IMR-90 (cell line): ENCODE results near the gene IL1RAPL1. TPM values are rescaled to one million over a fixed set of nuclear protein-coding genes. Genes with fewer than 3 reads are reported as not detected.

Experiments used
- ATAC-seq: fragments of 200-7000 bp; cut with Tn5 transposase; 2 replicates; pipeline ENCODE4 v1.9.1; 2020; ENCODE audit warnings: low read depth, mild to moderate bottlenecking, moderate library complexity
- BruUV-seq: library from RNA; stranded (reverse); fragments of 400-500 nt; replicated peaks from 2 replicates; lab custom pipeline; 2021; lab: Mats Ljungman, UMichigan
- CTCF ChIA-PET: fragments of 300-600 bp; formaldehyde crosslinking; extraction: SDS; loops from one replicate; lab custom pipeline; 2021; ENCODE audit warnings: antibody characterized with exemption; lab: Yijun Ruan, JAX
- POLR2A ChIA-PET: fragments of 300-600 bp; sonication (Branson Sonifier 250); formaldehyde crosslinking; loops from one replicate; lab custom pipeline; 2022; ENCODE audit warnings: antibody characterized with exemption; ENCODE audit not compliant: unreplicated experiment; lab: Charles Lee
- DNase-seq: peaks from one replicate; pipeline ENCODE4 v3.0.0; 2013
- H2AFZ ChIP-seq: replicated peaks from 2 replicates; pipeline ENCODE3; 2013; ENCODE audit warnings: low read length, mild to moderate bottlenecking; ENCODE audit not compliant: poor library complexity
- H2AK5ac ChIP-seq: 2 replicates; pipeline ENCODE4 v1.6.1; 2013; ENCODE audit warnings: low read depth, low read length, inconsistent platforms
- H2AK9ac ChIP-seq: replicated peaks from 2 replicates; pipeline ENCODE3; 2013; ENCODE audit warnings: mild to moderate bottlenecking, low read depth, low read length, moderate library complexity; ENCODE audit not compliant: poor library complexity
- H2BK120ac ChIP-seq: 2 replicates; pipeline ENCODE4 v1.6.1; 2013; ENCODE audit warnings: low read depth, low read length, inconsistent platforms
- H2BK15ac ChIP-seq: 3 replicates; pipeline ENCODE4 v1.6.1; 2013; ENCODE audit warnings: low read depth, low read length, inconsistent platforms
- H2BK20ac ChIP-seq: 2 replicates; pipeline ENCODE4 v1.6.1; 2013; ENCODE audit warnings: low read depth, mild to moderate bottlenecking, inconsistent platforms, low read length, moderate library complexity
- H2BK5ac ChIP-seq: 2 replicates; pipeline ENCODE4 v1.6.1; 2013; ENCODE audit warnings: mild to moderate bottlenecking, low read depth, low read length, inconsistent platforms; ENCODE audit not compliant: poor library complexity, severe bottlenecking
- H3K14ac ChIP-seq: replicated peaks from 2 replicates; pipeline ENCODE4 v1.6.1; 2013; ENCODE audit warnings: low read depth, low read length, inconsistent platforms
- H3K18ac ChIP-seq: 2 replicates; pipeline ENCODE4 v1.6.1; 2013; ENCODE audit warnings: low read depth, low read length, control low read depth
- H3K23ac ChIP-seq: 2 replicates; pipeline ENCODE4 v1.6.1; 2013; ENCODE audit warnings: low read depth, low read length, inconsistent platforms
- H3K27ac ChIP-seq: 2 replicates; pipeline ENCODE4 v1.5.1; 2013; ENCODE audit warnings: mild to moderate bottlenecking, control low read depth, low read length; ENCODE audit not compliant: insufficient read depth
- H3K27me3 ChIP-seq: 2 replicates; pipeline ENCODE4 v1.6.1; 2013; ENCODE audit warnings: low read length; ENCODE audit not compliant: control insufficient read depth, insufficient read depth
- H3K36me3 ChIP-seq: 2 replicates; pipeline ENCODE4 v1.6.1; 2013; ENCODE audit warnings: low read length, mixed read lengths; ENCODE audit not compliant: control insufficient read depth, insufficient read depth
- H3K4ac ChIP-seq: 2 replicates; pipeline ENCODE4 v1.6.1; 2013; ENCODE audit warnings: low read depth, low read length, inconsistent platforms
- H3K4me1 ChIP-seq: 2 replicates; pipeline ENCODE4 v1.6.1; 2013; ENCODE audit warnings: low read length, mixed read lengths; ENCODE audit not compliant: control insufficient read depth, insufficient read depth
- H3K4me2 ChIP-seq: 2 replicates; pipeline ENCODE4 v1.6.1; 2013; ENCODE audit warnings: low read depth, mild to moderate bottlenecking, control low read depth, low read length, moderate library complexity
- H3K4me3 ChIP-seq: 2 replicates; pipeline ENCODE4 v1.5.1; 2013; ENCODE audit warnings: low read depth, mild to moderate bottlenecking, control low read depth, low read length, moderate library complexity; ENCODE audit not compliant: insufficient read depth
- H3K56ac ChIP-seq: 2 replicates; pipeline ENCODE4 v1.6.1; 2013; ENCODE audit warnings: low read length, inconsistent platforms; ENCODE audit not compliant: insufficient read depth; ENCODE audit errors: extremely low read depth
- H3K79me1 ChIP-seq, 2 experiments: 2 replicates each; pipeline ENCODE4 v1.6.1; 2013; ENCODE audit warnings: low read length in 2 of 2, inconsistent platforms in 1 of 2, low read depth in 1 of 2
- H3K9ac ChIP-seq: 2 replicates; pipeline ENCODE4 v1.6.1; 2013; ENCODE audit warnings: low read depth, low read length, control low read depth
- H3K9me1 ChIP-seq: 2 replicates; pipeline ENCODE4 v1.6.1; 2013; ENCODE audit warnings: low read length, inconsistent platforms; ENCODE audit not compliant: insufficient read depth
- H3K9me3 ChIP-seq: 2 replicates; pipeline ENCODE4 v1.6.1; 2013; ENCODE audit warnings: low read length; ENCODE audit not compliant: control insufficient read depth, insufficient read depth
- H4K20me1 ChIP-seq: 2 replicates; pipeline ENCODE4 v1.6.1; 2013; ENCODE audit warnings: low read length, inconsistent platforms; ENCODE audit not compliant: insufficient read depth
- H4K5ac ChIP-seq: 2 replicates; pipeline ENCODE4 v1.6.1; 2013; ENCODE audit warnings: mild to moderate bottlenecking, low read depth, low read length, control low read depth
- H4K8ac ChIP-seq, 2 experiments: 2 replicates each; pipeline ENCODE4 v1.6.1; 2013; ENCODE audit warnings: low read depth in 2 of 2, low read length in 2 of 2, control low read depth in 1 of 2, inconsistent platforms in 1 of 2
- H4K91ac ChIP-seq: 2 replicates; pipeline ENCODE4 v1.6.1; 2013; ENCODE audit warnings: low read depth, low read length, inconsistent platforms; ENCODE audit not compliant: insufficient read depth
- BHLHE40 ChIP-seq: fragments of 150-350 bp; IDR thresholded peaks from 2 replicates; pipeline ENCODE4 v1.6.1; 2016; ENCODE audit warnings: mild to moderate bottlenecking, low read depth, low read length
- CEBPB ChIP-seq: IDR thresholded peaks from 2 replicates; pipeline ENCODE4 v1.6.1; 2012; ENCODE audit warnings: low read depth, low read length, improper control_type of control experiment
- CHD1 ChIP-seq: IDR thresholded peaks from 2 replicates; pipeline ENCODE4 v1.6.1; 2012; ENCODE audit warnings: low read depth, low read length, improper control_type of control experiment
- CTCF ChIP-seq: conservative IDR thresholded peaks from 2 replicates; pipeline ENCODE4 v1.5.1; 2012; ENCODE audit warnings: mild to moderate bottlenecking, low read depth, low read length, improper control_type of control experiment
- ELK1 ChIP-seq: fragments of 150-350 bp; IDR thresholded peaks from 2 replicates; pipeline ENCODE4 v1.6.1; 2016; ENCODE audit warnings: low read depth, mild to moderate bottlenecking, low read length, moderate library complexity, borderline replicate concordance
- FOS ChIP-seq: fragments of 150-350 bp; IDR thresholded peaks from 2 replicates; pipeline ENCODE4 v1.6.1; 2016; ENCODE audit warnings: low read depth, low read length
- MAFK ChIP-seq: IDR thresholded peaks from 2 replicates; pipeline ENCODE4 v1.6.1; 2012; ENCODE audit warnings: low read depth, low read length, improper control_type of control experiment
- MAZ ChIP-seq: IDR thresholded peaks from 2 replicates; pipeline ENCODE4 v1.6.1; 2012; ENCODE audit warnings: low read depth, mild to moderate bottlenecking, low read length, improper control_type of control experiment, moderate library complexity, borderline replicate concordance
- MXI1 ChIP-seq: IDR thresholded peaks from 2 replicates; pipeline ENCODE4 v1.6.1; 2012; ENCODE audit warnings: low read depth, mild to moderate bottlenecking, low read length, moderate library complexity, borderline replicate concordance
- NFE2L2 ChIP-seq: fragments of 150-350 bp; IDR thresholded peaks from 2 replicates; pipeline ENCODE4 v1.6.1; 2016; ENCODE audit warnings: low read depth, mild to moderate bottlenecking, low read length
- POLR2A ChIP-seq: IDR thresholded peaks from 2 replicates; pipeline ENCODE4 v1.6.1; 2012; ENCODE audit warnings: mild to moderate bottlenecking, low read depth, low read length
- RAD21 ChIP-seq: IDR thresholded peaks from 2 replicates; pipeline ENCODE4 v1.6.1; 2012; ENCODE audit warnings: low read length, improper control_type of control experiment
- RCOR1 ChIP-seq: IDR thresholded peaks from 2 replicates; pipeline ENCODE4 v1.6.1; 2012; ENCODE audit warnings: mild to moderate bottlenecking, low read length, improper control_type of control experiment; ENCODE audit not compliant: insufficient replicate concordance
- RFX5 ChIP-seq: IDR thresholded peaks from 2 replicates; pipeline ENCODE4 v1.8.0; 2012; ENCODE audit warnings: low read depth, mild to moderate bottlenecking, low read length, moderate library complexity
- SMC3 ChIP-seq: fragments of 150-350 bp; IDR thresholded peaks from 2 replicates; pipeline ENCODE4 v1.6.1; 2016; ENCODE audit warnings: low read depth, mild to moderate bottlenecking, antibody characterized with exemption, low read length, moderate library complexity
- USF2 ChIP-seq: fragments of 150-350 bp; IDR thresholded peaks from 2 replicates; pipeline ENCODE4 v1.6.1; 2017; ENCODE audit warnings: mild to moderate bottlenecking, antibody characterized with exemption, low read length, low read depth
- WGBS, 2 experiments: methylation state at CpG; one replicate each; pipeline versions ENCODE4 v1.1.5 to v1.1.7; 2013; ENCODE audit warnings: missing lambda C conversion rate in 2 of 2; ENCODE audit not compliant: insufficient read length in 1 of 2; ENCODE audit errors: extremely low coverage in 2 of 2; 5-methylcytosine and 5-hydroxymethylcytosine counted together
- dilution Hi-C: fragments of 300-500 bp; cut with HindIII; formaldehyde crosslinking; loops from one replicate; pipeline ENCODE4 v1.14.3; 2018; ENCODE audit warnings: low sequenced_read_pairs; ENCODE audit not compliant: unreplicated experiment
- in situ Hi-C: fragments of 300-500 bp; cut with MboI; formaldehyde crosslinking; loops from 3 replicates; pipeline ENCODE4 v1.14.3; 2019; ENCODE audit warnings: low sequenced_read_pairs, inconsistent platforms, mixed read lengths
- intact Hi-C: fragments of 100-400 bp; cut with micrococcal nuclease; formaldehyde crosslinking; loops from 2 replicates; pipeline ENCODE4 v1.10.0; 2022
- polyA plus RNA-seq, 3 experiments: library from polyadenylated mRNA; depleted of rRNA; stranded (reverse); fragments of >200 nt; gene quantifications; 2 replicates each; pipeline ENCODE4 v1.2.3, GENCODE V29; 2012; ENCODE audit warnings: low replicate concordance in 1 of 3
- total RNA-seq: library from RNA; depleted of rRNA; stranded (reverse); fragments of >200 nt; gene quantifications from 2 replicates; pipeline ENCODE4 v1.2.3, GENCODE V29; 2012

The IL1RAPL1 gene
- total and polyA plus RNA-seq, 2 of the 4 experiments (the other 2 are of a cell fraction), result 1.5 to 9.0 TPM

GRCh38 chrX:29431895-29432294 is 844.6 kb downstream of the IL1RAPL1 start:
- Histone ChIP-seq H4K91ac (no peak overlapping the region), H3K14ac (no peak overlapping the region), H2BK20ac (no peak overlapping the region), H3K27me3 (no peaks in the 10 kb centered on the region), H3K79me1 (no peaks in the 10 kb centered on the region), H2BK15ac (no peak overlapping the region), H2BK120ac (no peak overlapping the region), H2BK5ac (no peak overlapping the region), H3K9ac (no peak overlapping the region), H4K8ac (no peak overlapping the region), H3K4me2 (no peak overlapping the region), H2AK5ac (no peak overlapping the region), H2AK9ac (no peak overlapping the region), H3K18ac (no peak overlapping the region), H4K20me1 (no peaks in the 10 kb centered on the region), H3K27ac (no peak overlapping the region), H2AFZ (no peak overlapping the region), H3K56ac (no peak overlapping the region), H3K4ac (no peak overlapping the region), H3K4me1 (no peaks in the 10 kb centered on the region), H3K23ac (no peak overlapping the region), H3K9me3 (peaks cover 6% of the 10 kb centered on the region; the same call in 1 of the 2 replicates), H3K36me3 (no peaks in the 10 kb centered on the region), H3K9me1 (no peaks in the 10 kb centered on the region), H4K5ac (no peak overlapping the region), H3K4me3 (no peak overlapping the region)
- dilution Hi-C loops (no loop called here), intact Hi-C loops (loop anchor here (10.0 kb wide), 1 partner anchor 1933 kb away; no protein-coding TSS in a partner anchor), in situ Hi-C loops (no loop called here)
- TF ChIP-seq CTCF (no peak), USF2 (no peak), RFX5 (no peak), RCOR1 (no peak), MAFK (no peak), ELK1 (no peak), MXI1 (no peak), RAD21 (no peak), POLR2A (no peak), BHLHE40 (no peak), MAZ (no peak), NFE2L2 (no peak), CHD1 (no peak), FOS (no peak), CEBPB (no peak), SMC3 (no peak)
- DNase-seq (no peak), ATAC-seq (no peak)
- ChIA-PET POLR2A (no interaction called here), CTCF (no interaction called here)
- BruUV-seq, result no TSS peak
- no CpG with 5 or more reads among the region's 2 CpGs for WGBS, 2 experiments
